Stimulated activated CD4-positive, alpha-beta T cell treated with anti-CD3 and anti-CD28 coated beads, Interleukin-4, amount 100 ng/mL, for 1 hour (primary cell): Measurements from ENCODE around the gene CUL1.

Source experiments
- DNase-seq: peaks from one replicate; pipeline ENCODE4 v3.0.0-alpha.2; 2020

The CUL1 gene

DNA sequence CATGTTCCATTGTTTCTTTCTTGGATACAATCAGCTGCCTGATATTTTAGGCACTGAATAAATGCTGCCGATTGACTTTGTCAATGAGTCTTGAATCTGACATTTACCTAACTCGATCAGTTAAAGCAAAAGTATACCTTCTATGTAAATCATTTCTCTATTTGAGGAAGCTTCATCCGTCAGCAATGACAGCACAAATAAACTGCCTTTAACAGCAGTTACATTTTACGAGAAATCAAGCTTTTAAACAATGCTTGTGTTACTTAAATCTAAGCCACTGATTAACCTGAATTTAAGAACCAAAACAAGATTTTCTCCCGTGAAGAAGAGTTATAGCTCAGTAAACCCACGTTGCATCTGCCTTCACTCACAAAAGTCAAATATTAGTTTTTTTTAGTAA, 71.3 kb downstream of the CUL1 start:
- DNase-seq, result no peak

DNA sequence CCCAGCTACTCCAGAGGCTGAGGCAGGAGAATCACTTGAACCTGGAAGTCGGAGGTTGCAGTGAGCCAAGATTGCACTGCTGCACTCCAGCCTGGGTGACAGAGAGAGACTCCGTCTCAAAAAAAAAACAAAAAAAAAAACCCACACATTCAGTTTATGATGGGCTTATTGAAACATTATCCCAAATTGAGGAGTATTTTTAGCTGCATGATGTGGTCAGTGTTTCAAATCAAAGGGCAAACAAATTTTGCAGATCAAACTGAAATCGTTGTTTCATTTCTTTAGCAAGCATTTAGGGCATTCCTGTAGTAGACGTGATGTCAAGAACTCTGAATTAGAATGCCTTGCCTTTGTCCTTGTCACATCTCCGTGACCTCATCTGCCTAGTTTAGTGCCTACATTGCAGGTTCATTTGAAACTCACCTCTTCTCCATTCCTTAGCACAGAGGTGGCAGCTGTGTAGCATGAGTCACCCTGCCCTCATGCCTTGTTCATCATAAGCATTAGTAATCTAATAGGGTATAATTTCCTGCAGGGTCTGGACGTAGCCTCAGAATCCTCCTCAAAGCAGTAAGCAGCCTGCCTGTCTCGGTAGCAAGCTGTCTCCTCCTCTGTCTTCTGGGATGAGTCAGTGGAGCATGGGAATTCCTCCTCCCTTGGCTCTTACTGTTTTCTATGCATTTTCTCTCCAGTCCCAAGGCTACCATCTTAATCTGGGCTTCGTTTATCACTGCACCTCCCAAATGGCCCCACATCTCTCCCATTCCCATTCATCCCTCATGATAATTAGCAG, 73.8 kb downstream of the CUL1 start:
- peak; percentile 38 for DNase-seq

DNA sequence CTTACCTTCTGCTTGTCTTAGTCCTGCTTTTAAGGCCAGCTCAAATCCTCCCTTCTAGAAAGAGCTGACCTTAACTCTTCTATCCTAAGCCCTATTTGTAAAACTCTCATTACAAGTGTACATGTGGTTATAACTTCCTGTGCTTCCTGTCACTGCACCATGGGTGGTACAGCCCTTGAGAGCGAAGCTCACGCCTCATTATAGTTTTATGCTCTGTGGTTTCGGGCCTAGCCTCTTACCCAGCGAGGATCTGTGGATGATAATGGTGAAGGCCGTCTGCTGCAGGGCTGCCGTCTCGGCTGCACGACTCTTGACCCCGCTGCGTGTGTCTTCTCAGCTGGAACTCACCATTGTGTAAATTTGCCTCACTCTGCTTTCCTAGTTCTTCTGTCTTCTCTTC, 74.6 kb downstream of the CUL1 start:
- DNase-seq, result no peak

DNA sequence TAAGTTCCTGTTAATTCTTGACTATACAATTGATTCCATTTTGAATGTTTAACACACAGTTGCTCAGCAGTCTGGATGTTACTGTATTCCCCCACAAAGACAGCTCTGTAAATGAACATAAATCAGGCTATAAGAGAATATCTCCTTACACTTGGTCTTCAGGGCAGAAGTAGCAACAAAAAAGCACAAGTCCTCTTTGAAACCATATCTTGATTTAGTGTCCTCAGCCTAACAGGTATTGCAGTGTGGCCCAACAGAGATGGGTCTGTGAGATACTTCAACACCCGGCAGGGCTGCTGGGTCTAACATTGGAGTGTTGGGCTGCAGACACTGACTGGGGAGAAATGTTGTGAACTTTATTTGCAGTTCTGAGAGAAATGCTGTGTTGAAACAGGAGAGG, 75.8 kb downstream of the CUL1 start:
- no peak for DNase-seq

DNA sequence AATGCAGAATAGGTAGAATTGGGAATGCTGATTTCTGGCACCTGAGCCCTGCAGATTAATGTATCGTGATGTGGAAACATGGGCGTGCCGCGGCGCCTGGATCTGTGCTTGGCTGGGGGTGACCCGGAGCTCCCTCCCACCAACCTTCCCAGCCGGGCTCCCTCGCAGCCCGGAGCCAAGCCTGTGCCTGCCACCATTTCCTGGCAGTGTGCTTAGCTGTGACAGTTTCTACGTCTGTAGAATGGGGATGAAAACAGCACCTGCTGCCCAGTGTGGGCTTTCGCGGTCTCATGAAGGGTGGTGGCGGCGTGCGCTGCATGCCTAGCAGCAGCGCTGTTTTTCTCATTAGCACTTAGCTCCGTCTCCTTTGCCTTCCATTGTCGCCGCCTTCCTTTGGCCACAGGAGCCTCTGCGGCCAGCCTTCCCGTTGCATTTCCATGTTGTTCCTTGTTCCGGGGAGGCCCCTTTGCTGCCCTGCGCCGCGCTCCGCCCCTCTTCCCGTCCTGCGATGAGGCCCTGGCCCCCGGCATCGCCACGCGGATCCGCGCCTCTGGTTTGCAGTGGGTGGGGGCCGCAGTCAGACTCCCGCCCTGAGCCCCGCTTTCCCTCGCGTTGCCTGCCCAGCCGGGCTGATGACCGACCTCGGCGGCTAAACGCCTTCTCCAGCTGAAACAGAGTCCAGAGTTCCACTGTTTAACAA, 84.2 kb downstream of the CUL1 start:
- no peak for DNase-seq

DNA sequence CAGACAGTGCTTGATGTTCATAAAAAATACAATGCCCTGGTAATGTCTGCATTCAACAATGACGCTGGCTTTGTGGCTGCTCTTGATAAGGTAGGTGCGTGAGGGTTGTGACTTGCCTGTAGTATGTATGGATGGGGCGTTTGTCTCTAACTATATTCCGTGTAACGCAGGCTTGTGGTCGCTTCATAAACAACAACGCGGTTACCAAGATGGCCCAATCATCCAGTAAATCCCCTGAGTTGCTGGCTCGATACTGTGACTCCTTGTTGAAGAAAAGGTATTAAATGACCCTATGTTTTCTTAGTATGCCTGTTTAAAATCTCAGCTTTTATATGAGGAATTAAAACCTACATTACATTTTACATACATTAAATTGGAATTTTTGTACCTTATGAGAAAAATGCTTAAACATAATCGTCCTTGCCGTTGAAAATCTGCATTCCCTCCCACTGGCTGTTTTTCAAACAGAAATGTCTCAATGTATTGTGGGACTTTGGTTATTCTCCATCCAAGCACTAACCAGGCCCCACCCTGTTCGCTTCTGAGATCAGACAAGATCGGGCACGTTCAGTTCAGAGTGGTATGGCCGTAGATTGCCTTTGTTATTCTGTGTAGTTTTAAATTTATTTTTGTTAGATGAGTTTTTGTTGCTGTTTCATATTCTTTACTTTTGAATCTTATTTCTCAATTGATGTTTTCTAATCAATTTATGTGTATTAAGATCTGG, 85.3 kb downstream of the CUL1 start:
- no peak for DNase-seq

DNA sequence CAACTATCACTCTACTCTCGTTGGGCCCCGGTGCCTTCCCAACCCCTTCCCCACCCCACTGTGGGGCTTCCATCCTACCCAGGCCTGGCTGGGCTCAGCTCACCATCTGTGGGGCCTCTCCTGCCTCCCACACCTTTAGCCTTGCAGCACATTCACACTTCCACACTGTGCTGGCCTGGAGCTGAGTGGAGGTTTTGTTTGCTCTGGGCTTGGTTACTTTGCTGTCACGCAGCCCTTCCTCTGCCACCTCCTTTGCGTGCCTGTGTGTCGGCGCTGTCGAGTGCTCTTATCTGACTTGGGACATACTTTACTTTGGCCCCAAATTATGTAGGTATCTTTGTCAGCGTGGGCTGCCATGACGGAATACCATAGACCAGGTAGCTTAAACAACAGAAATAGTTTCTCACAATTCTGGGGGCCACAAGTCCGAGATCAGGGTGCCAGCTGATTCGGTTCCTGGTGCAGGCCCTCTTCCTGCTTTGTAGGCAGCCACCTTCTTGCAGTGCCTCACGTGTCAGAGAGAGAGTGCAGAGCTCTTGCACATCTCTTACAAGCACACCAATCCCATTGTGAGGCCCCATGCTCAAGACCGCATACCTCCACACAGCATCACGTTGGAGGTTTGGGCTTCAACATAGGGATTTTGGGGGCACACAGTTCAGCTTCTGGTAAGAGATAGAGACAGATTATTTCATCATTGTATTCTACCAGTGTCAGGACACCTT, 89.0 kb downstream of the CUL1 start:
- no peak for DNase-seq

DNA sequence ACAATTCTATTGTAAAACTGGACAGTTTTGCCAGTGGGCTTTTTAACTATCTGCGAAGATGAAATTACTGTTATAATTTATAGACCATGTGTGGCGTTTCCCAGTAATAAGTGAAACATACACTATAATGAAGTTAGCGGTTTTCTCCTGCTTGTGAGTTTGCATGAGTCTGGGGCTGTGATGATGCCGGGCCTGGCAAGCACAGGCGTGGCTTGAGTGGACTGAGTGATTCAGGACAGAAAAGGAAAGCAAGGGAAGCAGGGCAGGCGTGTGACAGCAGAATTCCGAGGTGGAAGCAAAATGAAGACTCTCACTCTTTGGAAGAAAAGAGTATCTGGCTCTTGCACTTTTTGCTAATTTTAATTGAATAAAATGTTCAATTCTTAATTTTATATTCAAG, 90.5 kb downstream of the CUL1 start:
- DNase-seq, result no peak

DNA sequence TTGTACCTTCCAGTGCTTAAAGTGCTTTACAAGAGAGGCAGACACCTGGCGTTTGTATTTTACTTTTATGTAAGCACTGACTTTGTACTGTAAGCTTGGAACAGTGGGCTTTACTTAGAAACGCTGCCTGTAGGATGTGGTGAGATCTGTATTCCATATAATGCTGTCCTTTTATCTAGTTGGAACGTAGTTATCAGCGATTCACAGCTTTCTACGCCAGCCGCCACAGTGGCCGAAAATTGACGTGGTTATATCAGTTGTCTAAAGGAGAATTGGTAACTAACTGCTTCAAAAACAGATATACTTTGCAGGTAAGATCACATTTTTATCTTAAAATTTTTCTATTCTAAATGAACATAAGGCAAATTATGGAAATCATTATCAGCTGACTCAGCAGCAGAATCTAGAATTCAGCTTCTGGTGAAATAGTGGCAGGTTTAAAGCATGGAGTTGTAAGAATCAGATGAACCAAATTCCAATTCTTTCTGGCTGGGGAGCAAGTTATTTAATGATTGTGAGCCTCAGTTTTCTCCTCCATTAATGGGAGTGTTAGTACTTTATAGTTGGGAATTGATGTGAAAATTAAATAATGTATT, 91.5 kb downstream of the CUL1 start:
- DNase-seq, result no peak

DNA sequence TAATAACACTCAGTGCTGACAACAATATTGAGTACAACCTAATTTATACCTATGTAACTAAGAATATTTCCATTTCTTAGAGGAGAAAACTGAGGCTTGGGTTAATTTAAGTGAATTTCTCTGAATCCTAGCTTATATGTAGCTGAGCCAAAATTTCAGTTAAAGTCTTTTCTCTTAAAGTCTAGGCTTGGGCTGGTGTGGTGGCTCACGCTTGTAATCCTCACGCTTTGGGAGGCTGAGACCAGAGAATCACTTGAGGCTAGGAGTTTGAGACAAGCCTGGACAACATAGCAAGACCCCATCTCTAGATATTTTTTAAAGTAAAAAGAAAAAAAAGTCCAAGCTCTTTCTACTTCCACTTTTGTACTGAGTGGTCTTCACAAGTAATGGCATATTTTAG, 92.1 kb downstream of the CUL1 start:
- DNase-seq, result no peak

DNA sequence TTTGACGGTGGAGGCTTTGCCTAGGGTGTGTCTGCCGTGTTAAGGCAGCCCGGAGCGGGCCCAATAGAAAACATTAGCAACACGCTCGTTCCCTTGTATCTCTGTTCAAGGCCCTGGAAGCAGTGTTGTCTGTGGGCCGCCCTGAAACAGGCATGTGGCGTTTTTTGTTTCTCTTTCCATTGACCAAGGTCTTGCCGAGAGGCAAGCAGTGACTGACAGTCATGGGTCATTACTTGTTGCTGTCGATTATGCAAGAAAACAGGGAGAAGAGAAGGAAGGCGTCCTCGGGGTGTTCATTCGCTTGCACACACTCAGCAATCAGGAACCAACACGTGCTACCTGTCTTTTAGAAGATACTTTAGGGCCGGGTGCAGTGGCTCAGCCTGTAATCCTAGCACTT, 92.8 kb downstream of the CUL1 start:
- no peak for DNase-seq

DNA sequence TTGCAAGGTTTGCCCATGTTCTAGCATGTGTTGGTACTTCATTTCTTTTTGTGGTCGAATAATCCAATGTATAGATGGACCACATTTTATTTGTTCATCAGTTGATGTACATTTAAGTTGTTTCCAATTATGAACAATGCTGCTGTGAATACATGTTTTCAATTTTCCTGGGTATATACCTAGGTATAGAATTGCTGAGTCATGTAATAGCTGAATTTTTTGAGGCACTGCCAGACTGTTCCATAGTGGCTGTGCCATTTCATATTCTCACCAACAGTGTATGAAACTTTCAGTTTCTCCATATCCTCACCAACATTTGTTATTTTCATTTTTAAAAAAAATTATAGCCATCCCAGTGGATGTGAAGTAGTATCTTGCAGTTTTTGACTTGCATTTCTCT, 94.9 kb downstream of the CUL1 start:
- DNase-seq, result no peak

DNA sequence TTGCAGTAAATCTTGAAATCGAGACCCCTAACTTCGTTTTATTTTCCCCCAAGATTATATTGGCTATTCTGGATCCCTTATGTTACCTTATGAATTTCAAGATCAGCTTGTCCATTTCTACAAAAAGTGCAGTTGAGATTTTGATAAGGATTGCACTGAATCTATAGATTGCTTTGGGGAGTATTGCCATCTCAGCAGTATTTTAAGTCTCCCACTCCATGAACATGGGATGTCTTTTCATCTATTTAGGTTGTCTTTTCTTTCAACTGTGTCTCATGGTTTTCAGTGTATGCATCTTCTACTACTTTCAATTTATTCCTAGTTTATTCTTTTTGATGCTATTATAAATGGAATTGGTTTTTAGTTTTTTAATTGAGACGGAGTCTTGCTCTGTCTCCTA, 95.8 kb downstream of the CUL1 start:
- no peak for DNase-seq

DNA sequence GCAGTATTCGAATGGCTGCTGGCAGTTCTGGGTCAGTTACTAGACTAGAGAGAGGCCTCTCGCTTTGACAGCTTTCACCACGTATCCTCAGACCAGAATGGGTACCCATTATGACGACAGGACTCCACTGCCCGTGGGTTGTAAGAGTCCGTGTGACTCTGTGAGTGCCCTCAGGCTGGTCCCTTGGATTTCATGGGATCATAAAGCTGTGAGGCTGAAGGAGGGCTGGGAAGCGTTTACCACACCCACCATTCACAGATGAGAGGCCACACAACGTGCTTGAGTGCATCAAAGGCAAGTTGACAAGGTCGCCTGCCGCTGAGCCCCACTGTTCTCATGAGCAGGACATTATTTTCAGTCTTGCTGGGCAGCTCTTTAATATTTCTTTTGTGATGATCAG, 98.1 kb downstream of the CUL1 start:
- DNase-seq, result no peak

DNA sequence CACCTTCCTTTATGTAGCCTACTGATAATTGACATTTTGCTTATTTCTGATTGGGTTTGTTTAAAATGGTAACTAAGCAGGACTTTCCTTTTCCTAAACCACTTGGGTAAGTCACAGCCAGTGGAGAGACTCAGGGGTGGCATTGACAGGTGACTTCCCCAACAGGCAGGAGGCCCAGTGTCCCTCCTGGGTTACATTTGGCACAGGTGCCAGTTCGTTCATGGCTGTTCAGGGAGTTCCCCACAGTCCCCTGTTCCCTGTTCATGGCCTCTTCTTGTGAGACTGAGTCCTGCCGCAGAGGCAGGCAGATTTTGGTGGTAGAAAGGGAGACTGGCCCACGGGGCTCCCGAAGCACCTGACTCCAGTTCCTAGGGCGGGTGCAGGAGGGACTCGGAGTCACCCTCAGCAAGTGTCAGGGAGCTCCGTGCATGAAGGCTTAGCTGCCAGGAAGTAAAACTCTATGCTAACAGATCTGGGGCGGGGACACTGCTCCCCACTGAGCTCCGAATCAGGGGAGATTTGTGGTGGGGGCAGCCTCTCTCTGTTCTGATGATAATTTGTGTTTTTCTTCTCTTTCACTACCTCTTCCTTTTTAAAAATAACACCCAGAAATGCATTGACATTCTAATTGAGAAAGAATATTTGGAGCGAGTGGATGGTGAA, 101.3 kb downstream of the CUL1 start:
- DNase-seq, result no peak

DNA sequence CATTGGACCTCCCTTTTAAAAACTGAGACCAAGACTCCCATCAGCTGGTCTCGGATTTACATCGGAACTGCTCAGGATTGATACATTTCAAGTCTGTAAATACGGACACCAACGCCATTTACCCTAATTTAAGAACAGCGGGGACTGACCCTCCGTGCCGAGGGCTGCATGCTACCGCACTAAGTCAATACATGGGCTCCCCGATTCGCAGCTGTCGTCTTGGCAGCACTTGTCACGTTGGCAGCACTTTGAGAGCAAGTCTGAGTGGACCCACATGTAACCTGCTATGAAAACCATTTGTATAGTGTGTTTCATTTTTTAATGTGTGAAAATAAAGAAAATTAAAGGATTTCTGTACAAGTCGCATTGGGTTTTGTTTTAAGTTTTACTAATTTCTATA, 102.0 kb downstream of the CUL1 start:
- no peak for DNase-seq

DNA sequence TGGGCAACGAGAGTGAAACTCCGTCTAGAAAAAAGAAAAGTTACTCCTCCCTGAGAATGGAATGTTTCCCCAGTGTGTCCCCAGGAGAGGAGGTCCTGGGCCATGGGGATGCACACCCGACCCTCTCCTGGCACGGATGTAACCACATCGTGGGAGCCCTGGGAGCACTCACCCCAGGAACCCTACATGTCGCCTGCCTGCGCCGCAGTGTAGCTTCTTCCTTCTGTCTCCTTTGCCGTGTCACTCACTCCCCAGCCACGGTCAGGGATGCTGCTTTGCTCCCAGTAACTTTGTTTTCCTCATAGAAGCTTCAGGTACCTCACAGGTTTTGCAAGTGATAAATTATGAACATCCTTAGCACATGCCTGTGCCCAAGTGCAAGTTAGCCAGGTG, 103.4 kb downstream of the CUL1 start:
- no peak for DNase-seq

DNA sequence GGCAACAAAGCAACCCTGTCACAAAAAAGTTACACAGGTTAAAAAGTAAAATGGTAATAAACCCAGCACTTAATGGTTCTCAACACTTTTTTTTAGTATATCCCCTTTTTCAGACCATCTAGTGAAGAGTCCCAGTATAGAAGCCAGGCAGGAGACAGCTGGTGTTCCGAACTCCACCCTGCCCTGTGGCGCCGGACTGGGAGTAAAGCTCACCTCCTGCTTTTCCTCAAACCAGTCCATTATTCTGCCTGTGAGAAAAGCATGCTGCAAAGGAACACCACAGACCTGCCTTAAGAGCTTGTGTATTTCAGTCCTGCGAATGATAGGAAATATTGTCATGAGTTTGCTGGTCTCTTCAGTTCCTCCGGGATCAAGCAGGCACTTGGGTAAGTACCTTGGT, 104.4 kb downstream of the CUL1 start:
- no peak for DNase-seq

DNA sequence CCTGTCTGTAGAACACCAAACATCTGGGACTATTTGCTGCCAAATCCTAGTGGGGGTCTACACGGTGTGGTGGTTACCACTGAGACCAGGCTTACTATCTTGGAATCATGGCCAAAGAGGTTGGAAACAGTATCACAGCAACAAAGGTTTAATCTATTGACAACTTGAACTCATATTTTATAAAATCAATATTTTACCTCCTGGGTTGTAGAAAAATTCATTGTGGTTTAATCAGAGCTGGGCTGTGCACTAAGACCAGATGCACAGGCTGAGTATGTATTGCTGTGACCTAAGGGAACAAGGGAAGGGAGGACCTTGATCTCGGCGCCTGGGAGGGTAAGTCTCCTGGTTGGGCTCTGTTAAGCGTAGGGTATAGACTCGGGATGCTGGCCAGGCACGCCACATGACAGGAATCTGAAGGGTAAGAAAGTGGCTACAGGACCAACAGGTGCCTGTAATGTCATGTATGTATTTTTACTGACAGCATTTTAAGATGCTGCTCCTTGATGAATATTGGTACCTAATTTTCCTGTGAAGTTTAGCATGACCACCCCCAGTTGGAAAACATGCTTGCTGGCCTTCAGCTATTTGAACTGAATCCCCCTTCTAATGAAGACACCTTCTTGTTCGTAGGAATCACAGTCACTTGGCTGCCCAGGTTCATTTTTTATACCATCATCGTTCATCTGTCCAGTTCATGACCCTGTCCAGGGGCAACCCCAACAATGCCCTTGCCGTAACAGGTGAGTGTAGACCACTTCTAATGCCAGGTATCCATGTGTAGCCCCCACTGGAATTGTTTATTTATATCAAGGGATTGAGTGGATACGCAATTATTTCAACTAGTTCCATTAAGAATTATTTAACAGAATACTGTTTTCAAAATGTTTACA, 105.9 kb downstream of the CUL1 start:
- DNase-seq, result no peak

DNA sequence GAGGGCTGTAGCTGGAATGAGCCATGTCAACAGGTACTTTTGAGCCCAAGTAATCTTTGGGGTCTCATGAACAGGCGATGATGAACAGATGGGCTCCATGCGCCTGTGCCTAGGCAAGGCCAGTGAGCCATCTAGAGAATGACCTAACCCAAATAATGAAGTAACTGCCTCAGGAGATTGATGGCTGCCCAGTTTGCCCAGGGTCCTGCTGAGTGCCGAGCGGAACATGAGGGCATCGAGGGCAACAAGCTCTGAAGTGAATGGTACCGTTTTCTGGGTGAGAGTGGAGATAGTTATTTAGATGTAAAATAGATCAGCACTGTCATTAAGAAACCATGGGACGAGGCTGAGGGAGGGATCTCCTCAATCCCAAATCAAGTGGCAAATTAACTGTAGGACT, 107.5 kb downstream of the CUL1 start:
- DNase-seq, result no peak

DNA sequence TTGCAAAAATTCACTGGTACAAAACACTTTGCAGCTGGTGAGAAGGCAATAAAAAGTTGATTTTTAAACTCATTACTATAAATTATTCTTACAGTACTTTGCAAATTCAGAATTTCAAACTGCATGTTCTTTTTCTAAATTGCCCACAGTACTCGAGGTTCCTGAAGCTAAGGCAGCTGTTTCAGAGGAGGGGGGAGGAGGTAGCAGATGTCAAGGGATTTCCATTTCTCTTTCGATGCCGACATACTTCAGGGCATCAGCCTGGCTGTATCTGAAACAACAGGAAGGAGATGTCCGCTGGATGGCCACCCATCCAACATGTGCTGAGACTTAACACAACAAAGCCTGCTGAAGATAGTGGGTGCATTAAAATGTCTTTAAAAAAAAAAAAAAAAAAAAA, 108.7 kb downstream of the CUL1 start:
- no peak for DNase-seq
